ENCODE results near the gene ACKR1.

Gene ACKR1

GRCh38 chr1:159187647-159188374 lies 16.9 kb upstream of the ACKR1 start:
- DNase-seq, result no peak

DNA sequence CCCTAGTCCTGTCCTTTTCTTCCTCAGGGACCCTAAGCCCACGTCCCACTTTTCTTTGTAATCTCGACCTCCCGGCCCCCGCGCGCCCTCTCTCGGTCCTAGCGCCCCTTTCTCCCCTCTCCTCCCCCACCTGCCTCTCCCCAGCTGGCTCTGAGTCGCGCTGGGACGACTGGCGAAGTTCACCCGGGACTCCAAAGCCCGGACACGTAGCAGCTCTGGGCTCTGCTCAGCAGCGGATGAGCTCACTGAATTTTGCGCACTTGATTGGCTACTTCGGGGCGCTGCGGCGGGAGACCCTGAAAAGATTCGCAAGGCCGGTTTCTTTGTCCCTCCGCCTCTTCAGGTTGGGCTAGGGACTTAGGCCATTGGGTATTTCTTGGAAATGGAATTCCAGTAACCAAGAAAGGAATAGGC lies 16.3 kb upstream of the ACKR1 start:
- no peak for DNase-seq

GRCh38 chr1:159190441-159190840 lies 14.2 kb upstream of the ACKR1 start:
- no peak for DNase-seq

DNA sequence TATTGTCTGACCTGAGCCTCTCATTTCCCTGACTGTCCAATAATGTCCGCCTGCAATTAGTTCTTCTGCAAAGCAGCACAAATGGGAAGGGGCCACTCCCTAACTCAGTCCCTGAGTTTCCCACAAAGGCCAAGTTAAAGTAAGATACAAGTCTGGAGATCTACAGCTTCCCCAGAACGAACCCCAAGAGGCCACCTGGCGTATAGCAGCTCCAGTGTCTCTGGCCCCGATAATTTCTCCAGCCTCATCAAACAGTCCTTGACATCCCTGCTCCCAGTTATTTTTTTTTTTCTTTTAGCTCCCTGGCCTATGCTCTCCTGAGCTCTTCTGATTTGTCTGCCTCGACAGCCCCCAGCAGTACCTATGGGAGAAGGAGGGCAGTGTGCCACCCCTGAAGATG lies 8.1 kb upstream of the ACKR1 start:
- no peak for DNase-seq

DNA sequence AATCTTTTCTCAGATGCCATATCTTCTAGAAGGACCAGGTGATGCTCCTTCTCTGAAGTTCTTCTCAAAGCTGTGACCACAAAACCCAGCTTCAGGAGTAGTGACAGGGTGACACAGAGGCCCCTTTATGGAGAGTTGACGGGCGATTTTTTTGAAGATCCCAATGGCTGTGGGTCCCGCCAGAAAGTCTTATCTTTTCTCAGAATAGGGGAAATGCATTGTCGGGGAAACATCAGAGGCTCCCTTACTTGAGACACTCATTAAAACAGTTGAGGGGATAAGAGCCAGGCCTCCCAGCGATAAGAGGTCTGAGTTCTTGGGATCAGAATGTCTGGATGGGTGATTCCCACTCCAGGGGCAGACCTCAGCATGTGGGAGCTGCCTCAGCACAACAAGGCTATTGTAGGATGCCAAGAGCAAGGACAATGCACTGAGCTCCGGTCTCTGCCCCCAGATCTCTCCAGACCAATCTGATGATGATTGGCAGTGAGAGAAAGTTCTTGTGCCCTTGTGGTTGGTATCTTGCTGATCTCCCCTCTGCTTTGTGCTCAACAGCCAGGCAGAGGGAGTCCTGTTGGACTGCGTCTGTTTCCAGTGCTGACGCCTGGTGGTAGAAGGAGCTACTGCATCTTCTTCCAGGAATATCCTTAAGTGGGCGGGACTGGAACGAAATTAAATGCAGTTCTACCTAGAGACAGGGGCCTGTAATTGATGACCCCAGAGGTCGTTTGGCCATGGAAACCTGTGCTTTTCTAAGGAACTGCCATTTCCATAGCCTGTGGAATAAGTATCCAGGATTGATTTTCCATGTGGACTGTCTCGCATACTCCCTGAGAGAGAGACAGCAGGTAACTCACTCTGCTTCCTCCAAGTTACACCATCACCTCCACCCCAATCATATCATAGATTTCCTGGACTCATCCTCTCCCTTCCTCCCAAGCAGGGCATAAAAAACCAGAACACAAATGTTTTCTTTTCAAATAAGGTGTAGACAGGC lies 6.8 kb upstream of the ACKR1 start:
- DNase-seq, result no peak

DNA sequence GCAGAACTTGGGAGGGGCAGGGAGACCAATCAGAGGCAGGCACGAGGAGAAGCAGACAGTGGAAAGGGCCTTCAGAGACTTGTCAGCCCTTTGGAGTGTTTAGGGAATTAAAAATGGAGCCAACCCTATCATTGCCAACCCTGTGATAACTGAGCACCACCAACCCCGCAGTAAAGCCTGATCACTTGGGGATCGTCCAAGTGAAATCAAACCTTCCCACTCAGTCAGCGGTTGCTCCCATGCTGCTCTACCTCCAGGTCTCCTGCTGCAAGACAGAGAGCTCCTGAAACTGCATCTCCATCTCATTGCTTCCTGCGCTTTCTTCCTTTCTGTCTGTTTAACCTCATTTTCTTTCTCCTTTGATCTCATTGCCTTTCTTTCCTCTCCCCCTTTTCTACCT lies 4.8 kb upstream of the ACKR1 start:
- DNase-seq, result no peak

DNA sequence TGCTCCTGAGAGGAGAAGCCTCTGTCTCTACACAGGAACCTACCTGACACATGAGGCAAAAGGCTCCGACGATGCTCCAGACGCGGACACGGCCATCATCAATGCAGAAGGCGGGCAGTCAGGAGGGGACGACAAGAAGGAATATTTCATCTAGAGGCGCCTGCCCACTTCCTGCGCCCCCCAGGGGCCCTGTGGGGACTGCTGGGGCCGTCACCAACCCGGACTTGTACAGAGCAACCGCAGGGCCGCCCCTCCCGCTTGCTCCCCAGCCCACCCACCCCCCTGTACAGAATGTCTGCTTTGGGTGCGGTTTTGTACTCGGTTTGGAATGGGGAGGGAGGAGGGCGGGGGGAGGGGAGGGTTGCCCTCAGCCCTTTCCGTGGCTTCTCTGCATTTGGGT lies 3.9 kb upstream of the ACKR1 start:
- DNase-seq, result no peak

GRCh38 chr1:159201642-159202041 lies 3.0 kb upstream of the ACKR1 start:
- DNase-seq, result no peak

GRCh38 chr1:159203610-159204009 lies 1.1 kb upstream of the ACKR1 start:
- no peak for DNase-seq

DNA sequence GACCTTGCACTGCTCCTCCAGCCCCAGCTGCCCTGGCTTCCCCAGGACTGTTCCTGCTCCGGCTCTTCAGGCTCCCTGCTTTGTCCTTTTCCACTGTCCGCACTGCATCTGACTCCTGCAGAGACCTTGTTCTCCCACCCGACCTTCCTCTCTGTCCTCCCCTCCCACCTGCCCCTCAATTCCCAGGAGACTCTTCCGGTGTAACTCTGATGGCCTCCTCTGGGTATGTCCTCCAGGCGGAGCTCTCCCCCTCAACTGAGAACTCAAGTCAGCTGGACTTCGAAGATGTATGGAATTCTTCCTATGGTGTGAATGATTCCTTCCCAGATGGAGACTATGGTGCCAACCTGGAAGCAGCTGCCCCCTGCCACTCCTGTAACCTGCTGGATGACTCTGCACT lies 550 bp downstream of the ACKR1 start:
- no peak for DNase-seq

GRCh38 chr1:159206110-159206509 lies 1.4 kb downstream of the ACKR1 start:
- no peak for DNase-seq

DNA sequence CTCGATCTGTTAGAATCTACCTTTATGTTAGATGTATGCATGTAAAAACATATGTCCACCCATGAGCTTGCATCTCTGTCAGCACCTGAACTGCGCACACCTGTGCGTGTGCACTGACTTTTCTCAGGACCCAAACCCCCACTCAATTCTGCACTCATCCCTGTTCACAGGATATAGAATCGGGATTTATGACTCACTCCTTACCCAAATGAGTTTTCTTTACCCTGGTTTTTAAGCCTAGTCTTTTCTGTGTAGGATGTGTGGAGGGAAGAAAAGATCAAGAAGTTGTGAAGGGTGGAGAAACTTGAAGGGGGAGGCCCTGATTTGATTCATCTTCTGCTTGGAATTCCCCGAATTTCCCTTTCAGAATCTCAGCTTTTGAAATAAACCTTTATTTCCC lies 2.4 kb downstream of the ACKR1 start:
- DNase-seq, result no peak

DNA sequence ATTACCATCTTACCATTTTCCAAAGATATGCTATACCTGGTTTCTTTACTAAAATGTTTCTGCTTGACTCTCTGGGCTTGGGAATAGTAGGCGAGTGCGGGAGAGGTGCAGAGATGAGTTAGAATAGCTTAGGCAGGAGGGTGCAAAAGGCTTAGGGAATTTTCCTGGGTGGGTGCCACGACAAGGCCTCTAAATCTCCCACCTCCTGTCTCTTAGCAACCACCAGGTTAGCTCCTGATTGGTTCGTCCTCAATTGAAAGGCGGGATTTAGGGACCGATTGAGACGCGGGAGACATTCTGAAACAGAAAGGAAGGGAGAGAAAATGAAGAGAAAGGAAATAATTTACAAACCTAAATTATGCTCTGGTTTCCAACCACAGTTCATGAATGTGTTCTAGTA lies 3.1 kb downstream of the ACKR1 start:
- DNase-seq, result no peak

GRCh38 chr1:159208175-159208825 lies 3.6 kb downstream of the ACKR1 start:
- DNase-seq, result no peak

DNA sequence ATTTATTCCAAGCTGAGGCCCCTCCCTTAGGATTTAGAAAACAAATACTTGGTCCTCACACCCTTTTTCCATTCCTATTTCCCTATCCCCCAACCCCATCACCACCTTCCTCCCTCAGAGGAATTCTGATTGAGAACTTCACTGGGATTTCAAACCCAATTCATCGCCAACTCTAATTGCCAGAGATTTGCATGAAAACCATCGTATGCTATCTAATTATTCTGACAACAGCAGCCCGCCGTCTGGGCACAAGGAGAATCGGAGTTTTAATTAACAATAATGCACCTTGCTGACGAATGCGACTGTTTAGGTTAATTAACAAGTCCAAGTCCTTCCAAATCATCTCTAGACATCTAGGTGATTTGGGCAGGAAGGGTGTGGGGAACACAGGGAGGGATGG lies 4.4 kb downstream of the ACKR1 start:
- DNase-seq, result no peak

- DNase-seq, result no peak
Measured at GRCh38 chr1:159211331-159212136, 6.9 kb downstream of the ACKR1 start.

DNA sequence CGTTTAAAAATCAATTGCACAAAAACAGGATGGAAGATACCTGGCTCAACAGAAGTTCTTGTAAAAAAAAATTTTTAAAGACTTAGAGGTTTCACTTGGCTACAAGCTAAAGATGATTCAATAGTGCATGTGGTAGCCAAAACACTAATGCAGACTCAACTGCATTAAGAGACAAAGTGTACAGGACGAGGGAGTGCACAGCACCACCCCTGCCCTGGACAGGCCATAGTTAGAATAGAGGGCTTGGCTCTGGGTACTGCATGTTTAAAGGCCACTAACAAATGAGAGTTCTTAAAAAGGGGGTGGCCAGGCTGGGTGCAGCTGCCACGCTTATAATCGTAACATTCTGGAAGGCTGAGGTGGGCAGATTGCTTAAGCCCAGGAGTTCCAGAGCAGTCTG lies 7.9 kb downstream of the ACKR1 start:
- DNase-seq, result no peak

- DNase-seq, result no peak
Measured at GRCh38 chr1:159214149-159214760, 9.6 kb downstream of the ACKR1 start.

GRCh38 chr1:159218649-159219636 lies 14.3 kb downstream of the ACKR1 start:
- DNase-seq, result no peak

GRCh38 chr1:159222075-159222865 lies 17.6 kb downstream of the ACKR1 start:
- no peak for DNase-seq

Data from NCI-H2107 (cell line).